ENCODE measurements around the gene PLA2G2C.
"Not testable (repeated sequence)": the region's sequence is repeated elsewhere in the genome, so short reads cannot be mapped to it uniquely, and the experiment has no call there.

PLA2G2C gene

GRCh38 chr1:20185834-20186782, at the start of gene PLA2G2C, which contains the start of gene UBXN10:
Gene PLA2G2C (minus strand): TSS chr1:20186518. CDS start chr1:20177363, 9,155 bp downstream.
Gene UBXN10 (plus strand): TSS chr1:20186096. CDS start chr1:20190562, 4,466 bp downstream.
- DNase-seq: peak; percentile 37 to 43

GRCh38 chr1:20234788-20235535, 48.6 kb upstream of the PLA2G2C start:
- no peak for DNase-seq

GRCh38 chr1:20233866-20234265, 47.5 kb upstream of the PLA2G2C start:
- DNase-seq: no peak

- DNase-seq: no peak
These were observed 47.1 kb upstream of the PLA2G2C start for GRCh38 chr1:20233394-20233793.

- not testable (repeated sequence) for DNase-seq
These were observed 46.2 kb upstream of the PLA2G2C start for GRCh38 chr1:20232564-20232963.

- DNase-seq: no peak
These were observed 42.9 kb upstream of the PLA2G2C start for GRCh38 chr1:20229171-20229570.

GRCh38 chr1:20228314-20228825, 42.1 kb upstream of the PLA2G2C start:
- no peak for DNase-seq

- DNase-seq: no peak
These were observed 41.4 kb upstream of the PLA2G2C start for GRCh38 chr1:20227704-20228103.

GRCh38 chr1:20224546-20224945, 38.2 kb upstream of the PLA2G2C start:
- DNase-seq: no peak

- no peak for DNase-seq
These were observed 37.5 kb upstream of the PLA2G2C start for GRCh38 chr1:20223551-20224419.

GRCh38 chr1:20223106-20223505, 36.8 kb upstream of the PLA2G2C start:
- no peak for DNase-seq

GRCh38 chr1:20220036-20220435, 33.7 kb upstream of the PLA2G2C start:
- no peak for DNase-seq

- DNase-seq: not testable (repeated sequence)
These were observed 32.7 kb upstream of the PLA2G2C start for GRCh38 chr1:20219053-20219452.

GRCh38 chr1:20216574-20216973, 30.3 kb upstream of the PLA2G2C start:
- DNase-seq: no peak

- no peak for DNase-seq
These were observed 29.4 kb upstream of the PLA2G2C start for GRCh38 chr1:20215716-20216115.

- DNase-seq: peak; percentile 26 to 27
These were observed 26.5 kb upstream of the PLA2G2C start for GRCh38 chr1:20212685-20213331.

- no peak for DNase-seq
These were observed 25.9 kb upstream of the PLA2G2C start for GRCh38 chr1:20212085-20212684.

GRCh38 chr1:20211511-20211931, 25.2 kb upstream of the PLA2G2C start:
- DNase-seq: no peak

GRCh38 chr1:20210736-20211460, 24.6 kb upstream of the PLA2G2C start:
- DNase-seq: no peak

GRCh38 chr1:20209471-20209870, 23.2 kb upstream of the PLA2G2C start:
- no peak for DNase-seq

GRCh38 chr1:20207546-20207945, 21.2 kb upstream of the PLA2G2C start:
- DNase-seq: no peak
